NCI-H69 (cell line): Measurements from ENCODE around the gene LIPE.
"Not testable (repeated sequence)": the region's sequence is repeated elsewhere in the genome, so short reads cannot be mapped to it uniquely, and the experiment has no call there.

Experiments
- DNase-seq: peaks from one replicate; lab custom pipeline; 2025; lab: John Stamatoyannopoulos, UW

LIPE gene

DNA sequence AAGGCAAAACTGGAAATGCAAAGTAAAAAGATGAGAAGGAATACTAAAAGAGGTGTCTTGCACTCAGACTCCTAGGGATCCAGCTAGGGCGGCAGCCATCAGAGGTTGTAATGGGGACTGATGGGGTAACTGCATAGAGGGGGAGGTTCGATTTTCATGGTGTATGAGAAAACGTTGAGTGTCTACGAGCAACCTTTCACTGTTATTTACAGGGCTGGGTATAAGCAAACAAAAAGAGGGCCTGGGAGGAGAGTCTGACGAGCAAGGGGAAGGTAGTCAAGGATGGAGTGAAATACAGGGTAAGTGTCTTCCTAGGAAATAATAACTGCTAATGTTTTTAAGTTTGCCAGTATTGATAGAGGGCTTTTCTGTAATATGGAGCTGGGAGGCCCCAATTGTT, 21.1 kb upstream of the LIPE start:
- DNase-seq = not testable (repeated sequence)

DNA sequence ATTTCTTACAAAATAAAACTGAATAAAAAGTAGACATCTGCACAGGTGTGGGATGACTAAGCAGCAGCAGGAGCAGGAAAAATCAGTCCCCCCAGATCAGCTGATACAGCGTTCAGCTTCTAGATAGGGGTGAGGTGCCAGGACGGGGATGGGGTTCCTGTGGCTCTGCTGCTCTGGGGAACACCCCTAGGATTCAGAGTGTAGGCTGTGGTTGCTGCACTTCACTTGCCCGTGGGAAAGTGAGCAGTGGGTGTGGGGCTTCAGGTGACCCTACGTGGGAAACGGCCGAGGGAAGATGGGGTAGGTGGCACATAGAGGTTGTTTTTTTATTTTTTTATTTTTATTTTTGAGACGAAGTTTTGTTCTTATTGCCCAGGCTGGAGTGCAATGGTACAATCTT, 18.8 kb upstream of the LIPE start:
- no peak for DNase-seq

DNA sequence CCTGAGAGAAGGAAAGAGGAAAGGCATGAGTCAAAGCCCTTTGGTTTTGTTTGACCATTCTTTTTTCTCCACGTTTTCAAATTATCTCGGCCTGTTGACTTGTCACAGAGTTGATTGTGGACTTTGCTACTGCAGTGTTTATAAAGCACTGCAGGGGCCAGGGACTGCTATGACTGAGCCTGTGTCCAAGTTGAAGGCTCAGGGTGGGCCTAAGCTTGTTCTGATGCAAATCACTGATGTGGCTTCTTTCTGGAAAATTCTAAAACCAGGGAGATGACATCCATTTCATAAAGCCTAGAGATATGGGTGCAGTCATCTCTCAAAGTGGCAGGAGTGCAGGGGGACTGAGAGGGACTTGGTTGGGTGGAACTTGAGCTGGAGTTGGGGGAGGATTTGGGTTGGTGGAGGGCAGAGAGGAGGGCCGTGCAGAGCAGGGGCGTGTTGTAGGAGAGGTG, 16.8 kb upstream of the LIPE start:
- peak; percentile 89 for DNase-seq

DNA sequence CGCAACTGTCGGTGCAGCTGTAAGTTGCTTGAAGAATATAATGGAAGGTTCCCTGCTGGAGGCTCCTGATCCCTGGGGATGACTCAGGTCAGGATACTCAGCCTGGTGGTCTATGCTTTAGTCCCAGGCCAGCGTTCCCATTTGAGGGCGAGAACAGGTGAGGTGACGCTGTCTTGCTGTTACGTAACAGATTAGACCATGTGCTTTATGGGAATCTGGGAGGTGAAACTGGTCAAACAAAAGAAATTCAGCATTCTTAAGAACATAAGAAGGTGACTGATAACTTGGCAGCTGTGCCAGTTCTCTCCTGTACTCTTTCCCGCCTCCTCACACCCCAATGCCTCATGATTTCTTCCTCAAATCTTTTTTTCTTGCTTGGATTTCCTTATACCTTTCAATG, 15.6 kb upstream of the LIPE start, which contains the start of gene CXCL17:
Gene CXCL17, minus strand, starts transcription at position 114 of the 400 bp plus-strand sequence. CDS start 114 bp downstream, outside the sequence.
- peak; percentile 69 for DNase-seq

DNA sequence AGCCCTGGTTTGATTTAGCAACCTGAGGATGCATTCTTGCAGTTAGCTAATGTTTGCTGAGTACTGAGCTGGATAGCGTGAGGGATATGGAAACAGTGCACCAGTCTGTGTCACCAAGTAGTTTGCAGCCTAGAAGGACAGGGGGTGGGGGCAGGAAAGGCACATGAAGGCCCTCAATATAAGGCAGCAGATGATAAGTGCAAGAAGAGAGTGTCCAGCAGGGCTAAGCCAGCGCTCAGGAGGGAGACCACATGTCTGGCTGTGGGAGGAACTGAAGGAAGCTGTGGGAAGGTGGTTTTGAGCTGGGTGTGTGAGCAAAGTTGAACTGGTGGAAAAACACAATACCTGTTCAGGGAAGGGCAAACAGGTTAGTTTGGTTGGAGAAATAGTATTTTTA, 13.9 kb upstream of the LIPE start:
- DNase-seq = peak; percentile 37

DNA sequence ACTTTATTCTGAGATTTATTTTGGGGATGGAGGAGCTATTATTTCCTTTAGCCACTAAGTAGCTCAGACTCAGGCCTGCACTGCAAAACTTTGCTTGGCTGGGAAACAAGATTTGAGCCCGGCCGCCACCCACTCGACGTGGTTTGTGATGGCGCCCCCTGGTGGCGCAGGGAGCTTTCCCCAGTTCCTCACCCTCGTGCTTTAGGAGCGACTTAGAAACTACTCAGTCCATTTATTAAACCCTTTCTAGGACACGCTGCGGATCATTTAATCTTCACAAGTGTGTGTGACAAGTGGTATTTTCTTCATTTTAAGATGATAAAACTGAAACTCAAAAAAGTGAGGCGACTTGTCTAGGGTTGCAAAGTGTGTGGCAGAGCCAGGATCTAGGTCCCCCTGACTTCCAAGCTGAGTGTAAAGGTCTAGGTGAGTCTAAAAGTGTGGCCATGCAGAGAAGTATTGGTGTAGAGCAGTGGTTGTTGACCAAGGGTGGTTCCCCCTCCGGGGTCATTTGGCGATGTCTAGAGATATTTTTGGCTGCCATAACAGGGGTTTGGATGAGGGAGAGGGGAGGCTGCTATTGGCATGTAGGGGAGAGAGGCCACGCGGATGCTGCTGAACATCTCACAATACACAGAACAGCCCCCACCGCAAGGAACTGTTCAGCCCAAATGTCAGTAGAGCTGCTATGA, 13.3 kb upstream of the LIPE start:
- DNase-seq = peak; percentile 82

DNA sequence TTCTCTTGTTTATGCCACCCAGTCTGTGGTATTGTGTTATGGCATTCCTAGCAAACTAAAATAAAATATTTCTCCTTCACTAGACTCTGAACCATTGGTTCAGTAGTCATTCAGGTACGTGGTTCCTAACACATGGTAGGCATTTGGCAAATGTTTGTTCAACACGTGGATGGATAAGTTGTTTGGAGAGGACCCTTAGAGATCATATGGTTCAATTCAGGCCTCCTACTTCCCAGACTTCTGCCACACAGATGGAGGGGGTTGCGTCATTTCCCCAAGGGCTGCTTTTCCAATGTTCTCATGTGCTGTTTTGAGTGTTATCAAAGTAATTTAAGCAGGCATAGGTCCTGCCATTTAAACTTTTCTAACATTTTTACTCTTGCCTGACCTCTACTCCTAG, 8.8 kb upstream of the LIPE start:
- DNase-seq = peak; percentile 59

DNA sequence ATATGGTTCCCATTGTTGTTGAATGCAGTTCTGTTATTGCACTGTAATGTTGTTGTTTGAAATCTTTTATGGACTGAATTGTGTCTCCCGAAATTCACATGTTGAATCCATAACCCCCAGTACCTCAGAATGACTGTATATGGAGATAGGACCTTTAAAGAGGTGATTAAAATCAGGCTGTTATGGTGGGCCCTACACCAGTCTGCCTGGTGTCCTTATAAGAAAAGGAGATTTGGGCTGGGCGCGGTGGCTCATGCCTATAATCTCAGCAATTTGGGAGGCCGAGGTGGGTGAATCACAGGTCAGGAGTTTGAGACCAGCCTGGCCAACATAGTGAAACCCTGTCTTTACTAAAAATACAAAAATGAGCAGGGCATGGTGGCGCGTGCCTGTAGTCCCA, 8.1 kb upstream of the LIPE start:
- no peak for DNase-seq

DNA sequence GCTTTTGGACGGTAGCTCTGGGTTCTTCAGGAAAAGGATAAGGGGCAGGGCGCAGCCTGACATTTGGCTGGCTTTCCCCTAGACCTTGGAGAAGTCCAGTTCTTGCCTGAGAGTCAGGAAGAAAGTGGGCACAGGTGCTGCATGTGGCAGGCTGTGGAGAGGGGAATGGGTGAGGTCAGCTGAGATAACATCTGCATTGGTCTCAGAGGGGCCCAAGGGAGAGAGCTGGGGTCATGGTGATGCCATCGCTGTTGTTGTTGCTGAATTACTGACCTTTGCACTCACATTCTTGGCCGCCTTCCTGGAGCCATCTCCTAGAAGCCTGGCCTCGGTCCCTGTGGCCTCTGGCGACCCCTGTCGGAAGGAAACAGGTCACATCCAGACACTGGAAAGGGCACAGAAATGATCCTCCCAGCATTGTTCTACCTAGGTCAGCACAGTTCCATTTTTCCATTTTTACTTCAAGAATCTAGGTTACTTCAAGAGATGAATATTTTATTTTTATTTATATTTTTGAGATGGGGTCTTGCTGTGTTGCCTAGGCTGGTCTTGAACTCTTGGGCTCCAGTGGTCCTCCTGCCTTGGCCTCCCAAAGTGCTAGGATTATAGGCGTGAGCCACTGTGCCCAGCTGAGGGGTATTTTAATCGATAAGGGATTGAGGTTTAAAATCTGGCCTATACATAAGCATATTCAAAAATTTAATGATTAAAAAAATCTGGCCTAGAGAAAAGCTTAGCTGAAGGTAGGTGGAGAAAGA, 6.5 kb upstream of the LIPE start:
- DNase-seq = peak; percentile 86

DNA sequence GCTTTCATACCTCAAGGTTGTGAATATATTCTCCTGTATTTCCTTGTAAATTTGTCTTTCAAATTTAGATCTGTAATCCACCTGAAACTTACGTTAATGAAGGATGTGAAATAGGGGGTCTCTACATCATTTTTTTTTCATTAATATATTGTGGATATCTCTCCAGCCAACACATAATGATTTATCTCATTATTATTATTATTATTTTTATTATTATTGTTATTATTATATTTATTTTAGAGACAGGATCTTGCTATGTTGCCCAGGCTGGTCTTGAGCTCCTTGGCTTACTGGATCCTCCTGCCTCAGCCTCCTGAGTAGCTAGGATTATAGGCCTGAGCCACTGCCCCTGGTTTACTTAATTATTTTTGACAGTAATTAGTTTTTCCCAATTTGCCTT, 4.3 kb upstream of the LIPE start:
- no peak for DNase-seq

DNA sequence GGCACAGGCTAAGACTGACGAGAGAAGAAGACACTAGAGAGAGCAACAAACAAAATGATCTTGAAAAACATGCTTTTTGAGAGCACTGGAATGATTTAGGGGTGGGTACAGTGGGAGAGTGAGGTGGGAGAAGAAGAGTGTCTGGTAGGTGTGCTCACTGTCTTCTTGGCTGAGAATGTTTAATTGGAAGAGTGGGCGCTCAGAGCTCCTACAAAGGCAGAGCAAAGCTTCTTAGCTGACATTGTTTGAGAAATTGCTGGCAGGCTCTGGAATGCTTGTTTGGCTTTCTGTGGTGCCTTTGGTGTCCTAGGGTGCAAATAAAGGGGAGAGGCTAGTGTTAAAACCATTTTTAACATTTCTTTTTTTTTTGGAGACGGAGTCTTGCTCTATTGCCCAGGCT, 1.5 kb upstream of the LIPE start:
- DNase-seq = no peak

DNA sequence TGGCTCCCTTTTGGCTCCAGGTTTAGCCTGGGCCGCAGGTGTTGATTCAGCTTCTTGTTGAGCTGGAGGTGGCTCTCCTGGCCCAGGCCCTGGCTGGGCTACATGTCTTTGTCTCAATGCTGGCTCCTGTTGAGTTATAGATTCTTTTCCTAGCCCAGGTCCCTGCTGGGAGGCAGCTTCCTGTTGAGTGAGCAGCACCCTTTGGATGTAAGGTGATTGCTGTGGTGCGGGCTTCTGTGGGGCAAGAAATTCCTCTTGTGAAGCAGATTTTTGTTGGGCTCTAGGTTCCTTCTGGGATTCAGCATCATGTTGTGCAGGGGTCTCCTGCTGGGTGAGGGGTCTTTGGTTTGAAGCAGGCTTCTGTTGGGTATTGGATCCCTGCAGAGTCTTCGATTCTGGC, 545 bp downstream of the LIPE start:
- peak; percentile 92 for DNase-seq

DNA sequence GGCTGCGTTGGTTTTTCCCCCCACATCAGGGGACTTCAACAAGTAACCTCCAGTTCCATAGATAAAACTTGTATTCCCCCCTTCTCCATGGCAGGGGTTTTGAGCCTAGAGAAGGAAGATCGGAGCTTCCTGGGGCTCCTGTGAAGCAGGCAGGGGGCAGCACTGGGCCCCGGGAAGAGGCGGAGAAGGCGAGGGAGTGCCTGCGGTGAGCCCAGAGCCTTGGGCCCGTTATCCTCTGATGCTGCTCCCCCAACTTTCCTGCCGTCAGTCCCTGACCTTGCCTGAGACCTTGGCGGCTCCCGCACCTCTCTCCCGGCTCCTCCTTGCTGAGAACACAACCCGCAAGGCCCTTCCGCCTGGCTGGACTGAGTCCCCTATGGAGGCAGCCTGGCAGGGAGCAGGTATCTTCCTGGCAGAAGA, 2.5 kb downstream of the LIPE start:
- DNase-seq = peak; percentile 30

DNA sequence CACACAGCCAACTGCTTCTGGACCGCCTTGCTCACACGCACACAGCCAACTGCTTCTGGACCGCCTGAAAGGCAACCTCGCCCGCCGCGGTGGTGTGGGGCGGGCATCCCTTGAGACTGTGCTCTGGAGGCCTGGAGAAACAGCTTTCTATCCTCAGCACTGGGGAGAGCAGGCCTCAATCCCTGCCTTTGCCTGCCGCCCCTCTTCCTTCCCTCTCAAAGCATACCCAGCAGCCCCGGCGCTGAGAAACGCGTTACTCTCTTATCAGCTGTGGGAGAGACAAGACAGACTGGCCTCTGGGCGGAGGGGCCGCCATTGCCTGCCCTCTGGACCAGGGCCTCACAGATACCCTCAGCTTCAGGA, 2.9 kb downstream of the LIPE start:
- DNase-seq = no peak

DNA sequence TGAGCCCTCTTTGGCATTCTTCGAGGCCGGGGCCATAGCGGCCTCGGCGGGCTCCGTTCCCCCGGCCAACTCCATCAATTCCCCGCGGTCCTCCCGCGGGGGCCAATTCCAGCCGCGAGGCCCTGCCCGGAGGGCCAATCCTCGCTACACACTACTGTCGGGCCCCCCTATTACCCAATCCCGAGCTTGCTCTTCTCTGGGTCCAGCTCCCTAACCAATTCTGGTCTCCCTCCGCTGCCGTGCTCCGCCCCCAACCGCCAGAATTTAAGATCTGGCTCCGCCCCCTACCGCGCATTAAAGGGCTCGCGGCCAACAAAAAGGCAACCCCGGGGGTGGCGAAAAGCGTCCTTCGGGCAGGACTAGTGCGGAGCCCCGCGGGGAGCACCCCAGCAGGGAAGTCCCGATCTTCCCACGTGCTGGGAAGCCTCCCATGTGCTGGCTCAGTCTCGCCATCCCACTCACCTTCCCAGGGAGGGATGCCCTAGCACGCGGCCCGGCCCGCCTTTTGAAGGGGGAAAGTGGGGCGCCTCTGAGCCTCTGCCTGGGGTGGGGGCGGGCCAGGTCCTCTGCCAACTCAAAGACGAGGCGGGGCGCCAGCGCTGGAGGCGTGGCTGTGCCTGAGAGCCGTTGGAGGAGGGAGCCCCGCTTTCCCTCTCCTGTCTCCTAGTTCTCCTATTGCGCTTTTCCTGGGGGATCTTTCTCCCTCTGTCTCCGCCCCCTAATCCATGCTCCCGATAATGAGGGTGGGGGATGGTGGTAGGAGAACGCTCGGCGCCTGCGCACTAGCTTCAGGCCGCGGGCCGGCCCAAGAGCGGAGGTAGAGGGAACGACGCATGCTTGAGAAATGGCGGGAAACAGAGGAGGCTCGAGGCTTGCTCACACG, 3.5 kb downstream of the LIPE start:
- peak; percentile 97 for DNase-seq

DNA sequence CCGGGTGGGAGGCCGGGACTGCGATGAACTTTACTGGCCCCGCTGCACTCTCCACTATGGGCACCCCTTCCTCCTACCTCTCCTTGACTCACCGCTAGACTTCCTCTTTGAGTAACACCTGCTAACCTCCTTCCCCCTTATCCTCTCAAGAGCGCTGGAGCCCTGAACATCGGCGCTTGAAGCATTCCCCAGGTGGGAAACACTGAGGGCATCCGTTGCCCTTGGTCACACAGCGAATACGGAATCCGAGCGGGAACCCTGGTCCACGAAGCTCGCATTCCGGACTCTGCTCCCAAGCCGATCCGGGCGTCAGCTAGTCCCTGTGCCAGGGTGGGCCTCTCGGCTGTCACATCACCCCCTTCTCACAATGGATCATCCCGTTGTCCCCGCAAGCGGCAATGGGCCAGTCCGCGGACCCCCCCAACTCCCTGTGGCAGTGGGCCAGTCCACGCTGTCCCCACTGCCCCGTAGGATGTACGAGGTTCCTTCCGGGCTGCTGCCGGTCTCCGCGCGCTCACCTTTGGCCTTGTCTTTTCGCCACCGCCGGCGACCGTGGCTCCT, 4.2 kb downstream of the LIPE start:
- DNase-seq = peak; percentile 82

DNA sequence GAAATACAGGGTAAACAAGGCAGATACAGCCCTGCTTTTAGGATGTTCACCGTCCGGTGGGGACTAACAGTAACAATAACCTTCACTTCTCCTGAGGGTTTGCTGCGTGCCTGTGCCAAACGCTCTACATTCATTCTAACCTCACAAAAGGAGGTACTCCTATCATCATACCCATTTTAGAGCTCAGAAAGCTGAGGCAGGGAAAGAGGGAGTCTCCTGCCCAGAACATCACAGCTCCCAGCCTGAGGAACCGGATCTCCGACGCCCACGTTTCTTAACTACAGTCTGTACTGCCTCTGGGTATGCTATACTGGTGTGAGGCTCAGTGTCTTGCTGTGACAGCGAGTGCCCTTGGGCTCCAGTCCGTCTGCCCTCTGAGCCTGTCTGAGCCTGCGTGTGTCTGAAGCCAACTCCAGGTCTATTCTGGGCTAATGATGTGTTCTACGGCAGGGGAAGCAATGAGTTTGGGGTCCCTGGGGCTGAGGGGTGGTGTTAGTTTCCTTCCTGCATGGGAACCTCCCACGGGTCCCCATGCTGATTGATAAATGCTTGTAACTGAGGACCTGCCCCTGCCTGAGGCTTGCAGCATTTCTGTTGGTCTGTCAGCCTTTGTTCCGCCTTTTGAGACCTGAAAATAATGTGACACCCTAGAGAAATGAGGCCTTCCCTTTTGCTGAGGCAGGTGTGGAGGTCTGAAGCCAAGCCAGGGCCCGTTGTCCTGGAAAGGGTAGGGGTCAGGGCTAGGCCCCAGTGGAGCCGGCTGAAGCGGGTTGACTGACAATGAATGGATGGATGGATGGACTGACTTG, 4.9 kb downstream of the LIPE start:
- DNase-seq = peak; percentile 45

DNA sequence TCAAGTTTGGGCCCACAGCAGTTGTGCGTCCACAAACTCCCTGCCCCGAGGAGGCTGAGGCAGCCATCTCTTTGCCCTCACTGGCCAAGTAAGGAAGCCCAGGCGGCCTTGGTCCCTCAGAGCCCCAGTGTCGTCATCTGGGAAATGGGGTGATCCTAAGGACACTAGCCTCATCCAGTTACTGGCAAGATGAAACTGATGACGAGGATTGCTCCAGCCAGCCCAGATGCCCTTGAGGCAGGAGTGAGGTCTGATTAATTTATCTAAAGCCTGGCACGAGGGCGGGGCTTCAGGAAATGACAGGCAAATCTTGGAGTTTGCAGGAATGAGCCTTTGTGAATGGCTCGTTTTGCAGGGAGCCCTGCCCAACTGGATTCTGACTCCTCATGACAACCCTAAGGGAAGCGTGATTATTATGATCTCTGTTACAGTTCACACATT, 5.6 kb downstream of the LIPE start:
- DNase-seq = no peak

DNA sequence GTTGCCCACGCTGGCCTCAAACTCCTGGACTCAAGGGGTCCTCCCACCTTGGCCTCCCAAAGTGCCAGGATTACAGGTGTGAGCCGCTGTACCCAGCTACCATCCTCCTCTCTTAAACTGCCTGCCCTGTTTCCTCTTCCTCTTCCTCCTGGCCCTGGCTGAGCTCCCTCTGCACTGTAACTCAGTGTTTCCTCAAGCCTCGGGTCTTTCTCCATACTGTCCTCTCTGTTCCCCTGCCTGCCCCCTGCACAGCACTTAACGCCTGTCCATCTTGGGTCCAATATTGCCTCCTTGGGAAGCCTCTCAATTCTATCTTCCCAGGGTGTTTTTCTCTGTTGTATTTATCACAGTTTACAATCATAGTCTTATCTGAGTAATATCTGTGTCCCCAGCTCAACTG, 6.1 kb downstream of the LIPE start:
- no peak for DNase-seq

DNA sequence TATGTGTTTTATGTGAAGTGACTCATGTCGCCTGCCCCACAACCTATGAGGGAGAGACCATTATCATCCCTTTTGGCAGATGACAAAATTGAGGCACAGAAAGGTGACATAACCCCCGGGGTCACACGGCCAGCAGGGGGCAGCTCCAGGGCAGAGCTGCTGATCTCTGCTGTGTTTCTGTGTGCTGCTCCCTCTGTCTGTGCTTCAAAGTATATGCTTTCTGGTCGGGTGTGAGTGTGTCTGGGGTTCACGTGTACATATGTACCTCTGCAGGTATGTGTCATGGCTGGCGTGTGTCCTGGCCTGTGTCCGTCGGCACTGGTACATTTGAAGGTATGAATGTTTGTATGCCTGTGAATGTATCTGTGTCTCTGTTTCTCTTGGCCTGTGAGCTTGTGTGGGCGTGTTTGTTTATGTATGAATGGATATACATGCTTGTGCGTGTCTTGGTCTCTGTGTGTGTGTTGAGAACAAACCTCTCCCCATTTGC, 7.1 kb downstream of the LIPE start:
- DNase-seq = peak; percentile 46

DNA sequence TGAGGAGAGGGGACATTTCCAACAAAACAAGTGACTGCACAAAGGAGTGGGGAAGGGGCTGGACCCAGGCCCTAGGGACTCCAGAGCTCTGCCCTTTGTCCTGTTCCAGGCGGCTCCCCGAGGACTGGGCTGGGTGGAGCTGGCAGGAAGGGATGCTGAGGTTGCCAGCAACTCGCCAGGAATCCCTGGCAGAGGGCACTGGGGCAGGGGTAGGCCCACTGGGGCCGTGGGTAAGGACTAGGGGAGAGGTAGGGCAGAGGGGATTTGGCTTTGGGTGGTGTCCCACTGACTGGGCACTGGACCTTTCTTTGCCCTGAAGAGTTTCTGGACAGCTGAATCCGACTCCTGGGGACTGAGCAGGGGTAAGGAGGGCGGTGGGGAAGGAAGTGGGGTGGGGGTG, 7.9 kb downstream of the LIPE start:
- peak; percentile 22 for DNase-seq
